MCF 10A (cell line): ENCODE results near the gene ANKRD30BL. TPM values are rescaled to one million over a fixed set of nuclear protein-coding genes. Genes with fewer than 3 reads are reported as not detected.
A peak's percentile ranks its signal among the peaks of the same experiment; 100 is the strongest.
"Not testable (repeated sequence)": the region's sequence is repeated elsewhere in the genome, so short reads cannot be mapped to it uniquely, and the experiment has no call there.

Source experiments
- Bru-seq: library from RNA; stranded (reverse); fragments of 400-500 nt; gene quantifications from one replicate; lab custom pipeline; 2021; lab: Mats Ljungman, UMichigan
- BruChase-seq, 2 experiments: library from RNA; stranded (reverse); fragments of 400-500 nt; gene quantifications; one replicate each; lab custom pipeline; 2021; lab: Mats Ljungman, UMichigan
- BruUV-seq: library from RNA; stranded (reverse); fragments of 400-500 nt; replicated peaks from 2 replicates; lab custom pipeline; 2021; lab: Mats Ljungman, UMichigan
- CTCF ChIA-PET: fragments of 300-600 bp; sonication (Branson Sonifier 250); formaldehyde crosslinking; extraction: SDS; loops from one replicate; lab custom pipeline; 2021; ENCODE audit warnings: antibody characterized with exemption, inconsistent platforms; lab: Yijun Ruan, JAX
- POLR2A ChIA-PET: fragments of 300-600, 350-650 bp; sonication (Branson Sonifier 250); formaldehyde crosslinking; extraction: SDS; loops from one replicate; lab custom pipeline; 2020; ENCODE audit warnings: antibody characterized with exemption, inconsistent platforms; lab: Yijun Ruan, JAX
- DNase-seq: peaks from one replicate; pipeline ENCODE4 v3.0.0-alpha.2; 2018; ENCODE audit not compliant: unreplicated experiment
- H3K27ac Mint-ChIP-seq: one replicate; pipeline ENCODE4 v1.8.0; 2022; ENCODE audit warnings: mild to moderate bottlenecking, low read depth, mixed read lengths; ENCODE audit not compliant: unreplicated experiment
- H3K27me3 Mint-ChIP-seq: one replicate; pipeline ENCODE4 v1.8.0; 2022; ENCODE audit warnings: mixed read lengths; ENCODE audit not compliant: insufficient read depth, unreplicated experiment
- H3K36me3 Mint-ChIP-seq: one replicate; pipeline ENCODE4 v1.8.0; 2022; ENCODE audit warnings: mild to moderate bottlenecking, moderate library complexity, mixed read lengths; ENCODE audit not compliant: insufficient read depth, unreplicated experiment
- H3K4me1 Mint-ChIP-seq: one replicate; pipeline ENCODE4 v1.8.0; 2022; ENCODE audit warnings: mixed read lengths; ENCODE audit not compliant: insufficient read depth, unreplicated experiment
- H3K4me3 Mint-ChIP-seq: one replicate; pipeline ENCODE4 v1.8.0; 2022; ENCODE audit warnings: mild to moderate bottlenecking, moderate library complexity, mixed read lengths; ENCODE audit not compliant: unreplicated experiment
- H3K9me3 Mint-ChIP-seq: one replicate; pipeline ENCODE4 v1.8.0; 2022; ENCODE audit warnings: mixed read lengths; ENCODE audit not compliant: unreplicated experiment
- intact Hi-C: fragments of 100-400 bp; cut with micrococcal nuclease; formaldehyde crosslinking; loops from 2 replicates; pipeline ENCODE4 v1.14.1; 2022
- long read RNA-seq: library from polyadenylated mRNA; stranded (forward); transcript quantifications from one replicate; pipeline ENCODE4 v2.0.0, GENCODE V29; 2022
- total RNA-seq: library from RNA; stranded (reverse); gene quantifications from 2 replicates; pipeline ENCODE4 v1.2.3, GENCODE V29; 2022
- TF ChIP-seq, protein P1 (sequence below): fragments of 200-600 bp; IDR thresholded peaks from one replicate; pipeline ENCODE4 v1.8.0; 2022; ENCODE audit warnings: antibody characterized with exemption, mild to moderate bottlenecking; ENCODE audit not compliant: unreplicated experiment

Gene ANKRD30BL, protein sequence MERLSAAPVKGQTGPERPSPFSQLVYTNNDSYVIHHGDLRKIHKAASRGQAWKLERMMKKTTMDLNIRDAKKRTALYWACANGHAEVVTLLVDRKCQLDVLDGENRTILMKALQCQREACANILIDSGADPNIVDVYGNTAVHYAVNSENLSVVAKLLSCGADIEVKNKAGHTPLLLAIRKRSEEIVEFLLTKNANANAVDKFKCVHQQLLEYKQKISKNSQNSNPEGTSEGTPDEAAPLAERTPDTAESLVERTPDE
- total RNA-seq (not detected in 2 replicates), Bru-seq, nascent RNA (not detected), BruChase-seq, experiment 1, labeled RNA remaining after a 6-hour chase (not detected), BruChase-seq, experiment 2, labeled RNA remaining after a 2-hour chase (not detected)
- long read RNA-seq: 0 reads

DNA sequence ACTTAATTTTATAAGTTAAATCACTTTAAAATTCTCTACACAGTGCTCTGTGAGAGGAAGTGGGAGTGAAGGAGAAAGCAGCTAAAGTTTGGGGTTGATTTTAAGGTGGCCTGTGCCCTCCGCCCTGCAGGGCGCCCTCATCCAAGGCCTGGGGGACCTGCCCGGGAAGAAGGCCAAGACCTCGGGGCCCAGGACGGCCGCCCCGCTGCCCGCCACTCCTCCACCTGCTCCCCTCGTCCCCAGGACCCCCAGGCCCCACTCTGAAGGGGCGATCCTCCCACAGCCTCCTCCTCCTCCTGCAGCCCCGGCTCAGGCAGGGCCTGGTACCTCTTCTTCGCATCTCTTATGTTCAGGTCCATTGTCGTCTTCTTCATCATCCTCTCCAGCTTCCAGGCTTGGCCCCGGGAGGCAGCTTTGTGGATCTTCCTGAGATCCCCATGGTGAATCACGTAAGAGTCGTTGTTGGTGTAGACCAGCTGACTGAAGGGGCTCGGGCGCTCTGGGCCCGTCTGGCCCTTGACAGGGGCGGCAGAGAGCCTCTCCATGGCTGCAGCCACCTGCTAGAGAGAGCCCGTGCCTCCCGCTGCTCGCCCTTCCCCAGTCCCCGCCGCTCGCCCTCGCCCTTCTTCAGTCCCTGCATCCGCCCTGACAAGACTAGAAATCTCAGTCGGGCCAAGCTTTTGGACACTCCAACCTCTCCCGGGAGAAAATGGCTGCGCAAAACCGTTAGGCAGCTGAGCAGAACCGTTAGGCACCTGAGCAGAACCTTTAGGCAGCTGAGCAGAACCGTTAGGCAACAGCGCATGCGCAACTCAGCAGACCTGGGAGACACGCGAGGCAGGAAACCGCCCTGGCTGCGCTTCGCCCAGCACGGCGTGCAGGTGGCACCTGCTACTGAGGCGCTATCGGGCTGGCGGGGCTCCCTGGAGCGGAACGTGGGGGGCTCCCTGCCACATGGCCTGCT is at the start of gene ANKRD30BL:
TSS of gene ANKRD30BL (minus strand) at position 792 of the 964 bp plus-strand sequence. CDS start at position 545, 247 bp downstream.
- H3K4me3 Mint-ChIP-seq, DNase-seq, BruUV-seq, H3K9me3 Mint-ChIP-seq, H3K27me3 Mint-ChIP-seq, H3K36me3 Mint-ChIP-seq, intact Hi-C loops, H3K4me1 Mint-ChIP-seq, POLR2A ChIA-PET, H3K27ac Mint-ChIP-seq: not testable (repeated sequence)
- CTCF ChIA-PET: interaction anchor here (0.7 kb wide), 1 partner anchor 1403 kb away, joined by 4 read pairs; no protein-coding TSS in a partner anchor

DNA sequence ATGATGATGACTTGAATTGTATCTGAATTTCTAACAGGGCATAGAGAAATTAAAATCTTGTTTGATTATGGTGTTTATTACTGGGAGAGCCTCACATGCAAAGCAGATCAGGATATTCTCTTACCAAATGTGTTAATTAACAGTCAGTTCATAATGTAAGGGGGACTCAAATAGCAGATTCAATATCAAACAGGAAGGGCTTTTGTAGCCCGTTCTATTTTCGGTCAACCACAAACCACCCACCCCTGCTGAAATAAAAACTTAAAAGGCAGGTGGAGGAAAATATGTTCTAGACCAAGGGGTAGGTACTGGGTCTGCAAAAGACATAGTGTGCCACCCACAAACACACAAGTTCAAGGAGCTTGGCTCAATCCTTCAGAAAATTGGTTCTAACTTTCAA is 41.1 kb upstream of the ANKRD30BL start:
- H3K27me3 Mint-ChIP-seq, BruUV-seq, H3K36me3 Mint-ChIP-seq, DNase-seq, H3K27ac Mint-ChIP-seq, POLR2A ChIA-PET, H3K4me1 Mint-ChIP-seq, CTCF ChIA-PET, H3K4me3 Mint-ChIP-seq, intact Hi-C loops, H3K9me3 Mint-ChIP-seq: not testable (repeated sequence)

DNA sequence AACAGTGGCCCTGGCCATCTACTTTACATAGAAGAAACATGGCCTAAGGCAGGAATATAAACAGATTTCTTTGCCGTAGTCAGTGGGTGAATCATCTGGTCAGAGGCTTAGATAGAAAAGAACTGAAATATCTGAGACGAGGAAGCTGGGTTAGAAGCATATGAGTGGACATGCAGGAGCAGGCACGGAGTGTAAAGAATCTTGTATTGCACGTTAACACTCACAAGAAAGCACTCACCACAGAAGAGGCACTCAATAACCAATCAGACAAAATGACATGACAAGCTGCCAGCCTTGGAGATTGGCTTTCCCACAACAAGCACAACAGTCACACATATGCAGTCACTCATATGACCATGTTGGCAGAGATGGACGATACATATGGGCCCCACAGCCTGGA is 31.1 kb upstream of the ANKRD30BL start:
- H3K9me3 Mint-ChIP-seq, intact Hi-C loops, BruUV-seq, H3K36me3 Mint-ChIP-seq, H3K4me1 Mint-ChIP-seq, POLR2A ChIA-PET, H3K27ac Mint-ChIP-seq, H3K27me3 Mint-ChIP-seq, H3K4me3 Mint-ChIP-seq, DNase-seq, CTCF ChIA-PET: not testable (repeated sequence)

DNA sequence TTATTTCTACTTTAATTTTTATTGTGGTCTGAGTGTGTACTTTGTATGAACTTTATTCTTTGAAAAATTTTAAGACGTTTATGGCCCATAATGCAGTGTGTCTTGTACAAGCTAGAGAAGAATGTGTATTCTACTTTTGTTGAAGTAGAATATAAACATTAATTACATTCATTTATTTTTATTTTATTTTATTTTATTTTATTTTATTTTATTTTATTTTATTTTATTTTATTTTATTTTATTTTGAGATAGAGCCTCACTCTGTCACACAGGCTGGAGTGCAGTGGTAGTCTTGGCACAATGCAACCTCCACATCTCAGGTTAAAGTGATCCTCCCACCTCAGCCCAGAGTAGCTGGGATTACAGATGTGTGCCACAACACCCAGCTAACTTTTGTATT is 5.3 kb upstream of the ANKRD30BL start:
- intact Hi-C loops, POLR2A ChIA-PET: not testable (repeated sequence)

DNA sequence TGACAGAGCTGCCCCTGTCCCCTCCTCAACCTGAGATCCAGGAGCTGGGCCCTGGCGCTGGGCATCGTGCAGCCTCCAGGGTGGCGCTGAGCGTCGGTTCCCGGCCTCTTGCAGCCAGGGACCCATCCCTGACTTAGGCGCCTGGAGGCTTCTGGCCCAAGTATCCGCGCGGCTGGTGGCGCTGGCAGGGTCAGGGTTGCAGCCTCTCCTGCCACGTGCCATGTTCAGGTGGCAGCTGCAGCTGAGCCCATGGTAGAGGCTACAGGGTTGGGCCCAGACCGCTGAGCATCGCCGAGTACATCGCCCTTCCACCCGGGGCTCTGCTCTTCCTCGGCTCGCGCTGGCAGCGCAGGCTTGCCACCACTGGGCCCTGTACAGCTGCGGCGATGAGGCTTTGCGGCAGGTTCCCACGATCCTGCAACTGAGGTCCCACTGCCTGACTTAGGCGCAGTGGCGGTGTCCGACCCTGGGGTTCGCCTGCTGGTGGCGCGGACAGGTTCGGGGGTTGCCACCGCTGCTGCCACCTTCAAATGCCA is 441 bp upstream of the ANKRD30BL start:
- H3K27ac Mint-ChIP-seq, H3K4me1 Mint-ChIP-seq, BruUV-seq, H3K4me3 Mint-ChIP-seq, POLR2A ChIA-PET, DNase-seq, H3K36me3 Mint-ChIP-seq, H3K9me3 Mint-ChIP-seq, intact Hi-C loops, H3K27me3 Mint-ChIP-seq: not testable (repeated sequence)
- CTCF ChIA-PET: interaction anchor here (0.7 kb wide), 1 partner anchor 1402 kb away, joined by 4 read pairs; no protein-coding TSS in a partner anchor

More for the DNA sequence above, 5.3 kb upstream of the ANKRD30BL start:
- H3K36me3 Mint-ChIP-seq, H3K4me3 Mint-ChIP-seq, CTCF ChIA-PET, H3K27ac Mint-ChIP-seq, BruUV-seq, H3K4me1 Mint-ChIP-seq, H3K9me3 Mint-ChIP-seq, DNase-seq, H3K27me3 Mint-ChIP-seq: not testable (repeated sequence)

DNA sequence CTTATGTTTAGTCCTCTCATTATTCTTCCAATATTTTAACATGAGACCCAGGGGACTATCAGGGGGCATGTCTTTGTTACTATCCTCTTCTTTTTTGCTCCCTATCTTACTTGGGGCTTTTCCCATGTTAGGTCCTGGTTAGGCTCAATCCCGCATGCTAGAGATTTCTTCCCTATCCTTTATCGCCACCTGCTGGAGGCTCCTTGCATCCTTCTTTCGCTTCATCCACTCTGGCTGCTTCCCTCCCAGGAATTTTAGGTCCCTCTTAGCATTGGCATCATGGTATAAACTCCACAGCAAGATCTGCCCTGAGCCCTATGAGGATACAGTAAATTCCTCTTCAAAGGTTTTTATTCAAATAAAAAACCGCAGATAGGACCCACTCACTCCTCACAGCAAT is 15.0 kb downstream of the ANKRD30BL start:
- intact Hi-C loops: loop anchor here (1.0 to 2.0 kb wide), 2 partner anchors 733 to 992 kb away; no protein-coding TSS in a partner anchor
- H3K27ac Mint-ChIP-seq, H3K4me3 Mint-ChIP-seq, H3K36me3 Mint-ChIP-seq, CTCF ChIA-PET, POLR2A ChIA-PET, H3K9me3 Mint-ChIP-seq, H3K4me1 Mint-ChIP-seq, BruUV-seq: not testable (repeated sequence)
- H3K27me3 Mint-ChIP-seq: peaks cover 11% of the 10 kb centered on the region
- peak; percentile 70 for DNase-seq
- TF ChIP-seq, protein P1, sequence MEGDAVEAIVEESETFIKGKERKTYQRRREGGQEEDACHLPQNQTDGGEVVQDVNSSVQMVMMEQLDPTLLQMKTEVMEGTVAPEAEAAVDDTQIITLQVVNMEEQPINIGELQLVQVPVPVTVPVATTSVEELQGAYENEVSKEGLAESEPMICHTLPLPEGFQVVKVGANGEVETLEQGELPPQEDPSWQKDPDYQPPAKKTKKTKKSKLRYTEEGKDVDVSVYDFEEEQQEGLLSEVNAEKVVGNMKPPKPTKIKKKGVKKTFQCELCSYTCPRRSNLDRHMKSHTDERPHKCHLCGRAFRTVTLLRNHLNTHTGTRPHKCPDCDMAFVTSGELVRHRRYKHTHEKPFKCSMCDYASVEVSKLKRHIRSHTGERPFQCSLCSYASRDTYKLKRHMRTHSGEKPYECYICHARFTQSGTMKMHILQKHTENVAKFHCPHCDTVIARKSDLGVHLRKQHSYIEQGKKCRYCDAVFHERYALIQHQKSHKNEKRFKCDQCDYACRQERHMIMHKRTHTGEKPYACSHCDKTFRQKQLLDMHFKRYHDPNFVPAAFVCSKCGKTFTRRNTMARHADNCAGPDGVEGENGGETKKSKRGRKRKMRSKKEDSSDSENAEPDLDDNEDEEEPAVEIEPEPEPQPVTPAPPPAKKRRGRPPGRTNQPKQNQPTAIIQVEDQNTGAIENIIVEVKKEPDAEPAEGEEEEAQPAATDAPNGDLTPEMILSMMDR: peak; percentile 59
